Ovary (tissue), 9 donors: ENCODE data around the gene ZNF80. TPM values are rescaled to one million over a fixed set of nuclear protein-coding genes. Genes with fewer than 3 reads are reported as not detected.

Experiments
- DNase-seq, 5 donors: peaks; one replicate each; pipeline ENCODE4 v3.0.0-alpha.2; 2019 to 2020
- H3K27ac ChIP-seq, 2 donors: fragments of 200-600 bp; one replicate each; pipeline versions ENCODE4 v1.5.1 to v1.8.0; 2019 to 2022
- H3K27me3 ChIP-seq: fragments of 200-600 bp; one replicate; pipeline ENCODE4 v1.8.0; 2022
- H3K36me3 ChIP-seq: fragments of 200-600 bp; sonication (generic); one replicate; pipeline ENCODE4 v1.5.1; 2019
- H3K4me1 ChIP-seq: one replicate; pipeline ENCODE4 v1.8.1; 2013; ENCODE audit warnings: mild to moderate bottlenecking, moderate library complexity; ENCODE audit not compliant: insufficient read depth
- H3K4me3 ChIP-seq: fragments of 200-600 bp; sonication (generic); one replicate; pipeline ENCODE4 v1.5.1; 2017
- H3K9me3 ChIP-seq, 2 donors: fragments of 200-600 bp in 1 of 2; sonication (generic) in 1 of 2; one replicate each; pipeline versions ENCODE4 v1.5.1 to v1.8.1; 2013 to 2019; ENCODE audit warnings: mild to moderate bottlenecking in 1 of 2, moderate library complexity in 1 of 2
- EP300 ChIP-seq: sonication (generic); formaldehyde crosslinking; IDR thresholded peaks from one replicate; pipeline ENCODE4 v1.6.1; 2017; ENCODE audit warnings: antibody characterized with exemption
- POLR2A ChIP-seq: fragments of 450-650 bp; IDR thresholded peaks from one replicate; pipeline ENCODE4 v1.6.1; 2017; ENCODE audit warnings: antibody characterized with exemption, mild to moderate bottlenecking, moderate library complexity
- WGBS, 3 donors: extraction: QIAGEN DNeasy Blood & Tissue Kit in 1 of 3; methylation state at CpG; one replicate each; pipeline versions ENCODE4 v1.1.5 to v1.1.7; 2013 to 2017; 5-methylcytosine and 5-hydroxymethylcytosine counted together
- intact Hi-C, 4 donors: fragments of 100-400 bp; cut with DNase I; formaldehyde crosslinking; loops; one replicate each; pipeline versions ENCODE4 v1.11.0 to v1.15.1; 2022 to 2023
- polyA plus RNA-seq, 2 donors: library from polyadenylated mRNA; stranded (reverse); fragments of 200-250 nt in 1 of 2; fragments of 350-450 nt in 1 of 2; fragmentation: Illumina TruSeq in 1 of 2; extraction: RNeasy Lipid Tissue Mini Kit (QIAGEN cat#74804) in 1 of 2; gene quantifications; one replicate each; pipeline ENCODE4 v1.2.3, GENCODE V29; 2013 to 2014
- total RNA-seq, 7 donors: library from RNA; depleted of rRNA in 2 of 7; stranded (reverse); fragments of >200 nt in 2 of 7; fragmentation: NEBNext Ultra II Directional in 3 of 7; extraction: Animal tissue kit (Norgen Biotek cat#: 25700) in 3 of 7; gene quantifications; one replicate each; pipeline versions ENCODE4 v1.1.0 to v1.2.4, GENCODE V29; 2016 to 2023
- TF ChIP-seq, protein P1 (sequence below), 3 donors: fragments of 450-650 bp in 2 of 3; fragments of 200-600 bp in 1 of 3; IDR thresholded peaks; one replicate each; pipeline versions ENCODE4 v1.5.1 to v1.8.0; 2016 to 2022; ENCODE audit warnings: antibody characterized with exemption in 3 of 3, mild to moderate bottlenecking in 1 of 3
- donor health status: DM: no; HTN: no; CAD: no; lungs with moderate emphysema.
- donor health status: DM: no; HTN: no; CAD: no.
- donor health status: Bipolar disorder and iron deficiency.
- donor health status: DM: yes; HTN: yes; CAD: no.
- donor health status: DM: no; HTN: no; CAD: no.
- donor health status: DM: yes; HTN: yes; CAD: no.

The ZNF80 gene
- total and polyA plus RNA-seq, 9 donors, result 0.02 to 0.12 TPM; not detected in 7

- WGBS, 3 donors, result 76 to 84% (median 80%) methylated on average over 4 of the region's 4 CpGs
- TF ChIP-seq POLR2A (no peak), EP300 (no peak)
- TF ChIP-seq, protein P1, sequence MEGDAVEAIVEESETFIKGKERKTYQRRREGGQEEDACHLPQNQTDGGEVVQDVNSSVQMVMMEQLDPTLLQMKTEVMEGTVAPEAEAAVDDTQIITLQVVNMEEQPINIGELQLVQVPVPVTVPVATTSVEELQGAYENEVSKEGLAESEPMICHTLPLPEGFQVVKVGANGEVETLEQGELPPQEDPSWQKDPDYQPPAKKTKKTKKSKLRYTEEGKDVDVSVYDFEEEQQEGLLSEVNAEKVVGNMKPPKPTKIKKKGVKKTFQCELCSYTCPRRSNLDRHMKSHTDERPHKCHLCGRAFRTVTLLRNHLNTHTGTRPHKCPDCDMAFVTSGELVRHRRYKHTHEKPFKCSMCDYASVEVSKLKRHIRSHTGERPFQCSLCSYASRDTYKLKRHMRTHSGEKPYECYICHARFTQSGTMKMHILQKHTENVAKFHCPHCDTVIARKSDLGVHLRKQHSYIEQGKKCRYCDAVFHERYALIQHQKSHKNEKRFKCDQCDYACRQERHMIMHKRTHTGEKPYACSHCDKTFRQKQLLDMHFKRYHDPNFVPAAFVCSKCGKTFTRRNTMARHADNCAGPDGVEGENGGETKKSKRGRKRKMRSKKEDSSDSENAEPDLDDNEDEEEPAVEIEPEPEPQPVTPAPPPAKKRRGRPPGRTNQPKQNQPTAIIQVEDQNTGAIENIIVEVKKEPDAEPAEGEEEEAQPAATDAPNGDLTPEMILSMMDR (IDR thresholded peaks at IDR 0.05), result no peak
- intact Hi-C loops, result no loop called here
- Histone ChIP-seq H3K27me3 (no peaks in the 10 kb centered on the region), H3K9me3 (no peaks in the 10 kb centered on the region), H3K4me1 (no peaks in the 10 kb centered on the region), H3K36me3 (no peaks in the 10 kb centered on the region), H3K4me3 (no peak overlapping the region), H3K27ac (no peak overlapping the region)
- DNase-seq, result no peak
Observed at GRCh38 chr3:114212646-114213045, 24.7 kb downstream of the ZNF80 start.

DNA sequence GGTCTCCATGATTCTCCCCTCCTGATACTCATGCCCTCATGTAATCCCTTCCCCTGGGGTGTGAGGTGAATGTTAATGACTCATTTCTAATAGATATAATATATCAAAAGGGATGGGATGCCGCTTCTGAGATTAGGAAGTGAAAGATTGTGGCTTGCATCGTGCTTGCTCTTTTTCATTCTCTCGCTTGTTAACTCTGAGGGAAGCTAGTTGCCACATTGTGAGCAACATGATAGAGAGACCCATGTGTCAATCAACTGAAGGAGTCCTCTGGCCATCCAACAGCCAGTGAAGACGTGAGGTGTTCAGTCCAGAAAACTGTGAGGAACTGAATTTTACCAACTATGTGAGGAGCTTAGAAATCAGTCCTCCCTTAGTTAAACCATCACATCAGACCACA is 29.6 kb downstream of the ZNF80 start:
- H3K36me3 ChIP-seq, result no peaks in the 10 kb centered on the region
- 72 to 83% (median 79%) methylated on average over 4 of the region's 4 CpGs for WGBS, 3 donors

DNA sequence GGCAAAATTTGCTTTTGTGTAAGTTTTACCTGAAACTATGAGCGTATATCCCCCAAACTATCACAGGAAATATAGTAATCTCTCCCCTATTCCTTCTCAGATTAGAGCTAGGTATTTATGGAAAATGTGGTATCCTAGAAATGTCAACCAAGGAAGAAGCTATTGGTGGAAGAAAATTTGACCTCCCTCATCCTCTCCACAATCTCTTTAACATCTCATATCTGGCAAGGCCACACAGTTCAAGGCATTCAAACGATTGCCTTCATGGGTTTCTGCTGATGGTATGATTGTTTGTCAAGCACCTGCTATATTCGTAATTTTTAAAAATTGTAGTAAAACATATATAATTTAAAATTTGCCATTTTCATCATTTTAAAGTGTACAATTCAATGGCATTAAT is 31.0 kb downstream of the ZNF80 start:
- Histone ChIP-seq H3K27me3 (no peaks in the 10 kb centered on the region), H3K9me3 (no peaks in the 10 kb centered on the region), H3K4me1 (no peaks in the 10 kb centered on the region), H3K27ac (no peak overlapping the region), H3K36me3 (no peaks in the 10 kb centered on the region), H3K4me3 (no peak overlapping the region)
- intact Hi-C loops, result no loop called here
- no peak for TF ChIP-seq EP300
- no peak for DNase-seq
- 75 to 84% (median 76%) methylated on average over 3 of the region's 3 CpGs for WGBS, 3 donors

More for the DNA sequence above, 29.6 kb downstream of the ZNF80 start:
- no peak overlapping the region for H3K4me3 ChIP-seq
- intact Hi-C loops, result no loop called here
- DNase-seq, result no peak
- TF ChIP-seq POLR2A (no peak), EP300 (no peak)
- TF ChIP-seq, protein P1 (IDR thresholded peaks at IDR 0.05), result no peak
- no peaks in the 10 kb centered on the region for H3K4me1 ChIP-seq
- H3K27me3 ChIP-seq, result no peaks in the 10 kb centered on the region
- no peak overlapping the region for H3K27ac ChIP-seq
- H3K9me3 ChIP-seq, result no peaks in the 10 kb centered on the region

- H3K36me3 ChIP-seq, result no peaks in the 10 kb centered on the region
- H3K9me3 ChIP-seq, result no peaks in the 10 kb centered on the region
- no peak overlapping the region for H3K27ac ChIP-seq
- DNase-seq, result no peak
- no peak overlapping the region for H3K4me3 ChIP-seq
- H3K4me1 ChIP-seq, result no peaks in the 10 kb centered on the region
- WGBS, 3 donors, result 62 to 70% (median 65%) methylated on average over 2 of the region's 2 CpGs
- TF ChIP-seq, protein P1 (IDR thresholded peaks at IDR 0.05), result no peak
- TF ChIP-seq POLR2A (no peak), EP300 (no peak)
- intact Hi-C loops, result no loop called here
- H3K27me3 ChIP-seq, result no peaks in the 10 kb centered on the region
Observed at GRCh38 chr3:114205541-114205940, 31.8 kb downstream of the ZNF80 start.

DNA sequence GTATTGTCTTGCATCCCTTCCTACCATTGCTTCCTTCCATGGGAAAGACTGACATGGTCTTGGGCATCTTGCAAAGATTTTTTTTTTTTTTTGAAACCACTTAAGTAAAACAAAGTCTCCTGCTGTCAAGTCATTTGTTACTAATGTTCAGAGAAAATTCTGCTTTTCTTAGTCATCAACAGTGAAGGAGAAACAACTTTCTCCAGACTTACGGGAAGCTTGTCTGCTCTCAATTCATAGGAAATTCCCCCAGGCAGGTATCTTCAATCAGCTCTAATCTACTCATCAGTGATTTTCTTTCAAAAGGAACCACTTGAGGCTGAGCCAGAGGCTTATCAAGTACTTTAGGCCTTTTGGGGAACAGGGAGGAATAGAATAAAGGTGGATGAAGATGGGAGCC is 42.6 kb downstream of the ZNF80 start:
- intact Hi-C loops, result no loop called here

More for the DNA sequence above, 42.6 kb downstream of the ZNF80 start:
- DNase-seq, result no peak
- TF ChIP-seq EP300 (no peak), POLR2A (no peak)
- TF ChIP-seq, protein P1 (IDR thresholded peaks at IDR 0.05), result no peak
- 84 to 98% (median 86%) methylated on average over 1 of the region's 1 CpG for WGBS, 3 donors
- H3K9me3 ChIP-seq, result no peaks in the 10 kb centered on the region
- H3K36me3 ChIP-seq, result no peaks in the 10 kb centered on the region
- no peaks in the 10 kb centered on the region for H3K27me3 ChIP-seq
- no peaks in the 10 kb centered on the region for H3K4me1 ChIP-seq
- no peak overlapping the region for H3K27ac ChIP-seq
- H3K4me3 ChIP-seq, result no peak overlapping the region
